ENCODE measurements around the gene IGFBP1.

GRCh38 chr7:45940939-45941338 lies 52.7 kb downstream of the IGFBP1 start:
- TF ChIP-seq POLR2A (IDR thresholded peaks at IDR 0.05; ENCODE audit: insufficient read depth in 1 of 2, low read depth in 2 of 2, low read length in 2 of 2) = no peak
- no peak for TF ChIP-seq HMGXB4 (CRISPR knock-in tag; IDR thresholded peaks at IDR 0.05; ENCODE audit: borderline replicate concordance in 1 of 2, low read depth in 1 of 2)
- TF ChIP-seq CTCF (CRISPR knock-in tag; IDR thresholded peaks at IDR 0.05) = no peak

All from HepG2 (cell line).